ENCODE measurements around the gene SPATS2L.

DNA sequence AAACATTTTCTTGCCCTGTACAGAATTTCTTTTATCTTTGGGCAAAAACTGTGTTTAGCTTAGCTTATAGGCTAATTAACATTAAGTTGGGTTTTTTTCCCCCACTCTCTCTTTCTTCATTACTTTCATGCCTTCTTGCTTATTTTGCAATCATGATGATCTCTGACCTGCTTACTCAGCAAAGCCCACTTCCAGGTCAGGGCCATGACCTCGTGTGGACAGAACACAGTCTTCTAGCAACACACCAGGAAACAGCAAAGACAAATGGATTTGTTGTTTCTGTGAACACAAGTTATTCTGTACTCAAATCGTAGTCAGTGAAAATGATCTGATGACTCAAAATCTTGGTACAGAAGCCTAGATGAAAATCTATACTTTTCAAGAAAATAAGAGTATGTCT, 60.7 kb downstream of the SPATS2L start:
- TF ChIP-seq, protein P1, sequence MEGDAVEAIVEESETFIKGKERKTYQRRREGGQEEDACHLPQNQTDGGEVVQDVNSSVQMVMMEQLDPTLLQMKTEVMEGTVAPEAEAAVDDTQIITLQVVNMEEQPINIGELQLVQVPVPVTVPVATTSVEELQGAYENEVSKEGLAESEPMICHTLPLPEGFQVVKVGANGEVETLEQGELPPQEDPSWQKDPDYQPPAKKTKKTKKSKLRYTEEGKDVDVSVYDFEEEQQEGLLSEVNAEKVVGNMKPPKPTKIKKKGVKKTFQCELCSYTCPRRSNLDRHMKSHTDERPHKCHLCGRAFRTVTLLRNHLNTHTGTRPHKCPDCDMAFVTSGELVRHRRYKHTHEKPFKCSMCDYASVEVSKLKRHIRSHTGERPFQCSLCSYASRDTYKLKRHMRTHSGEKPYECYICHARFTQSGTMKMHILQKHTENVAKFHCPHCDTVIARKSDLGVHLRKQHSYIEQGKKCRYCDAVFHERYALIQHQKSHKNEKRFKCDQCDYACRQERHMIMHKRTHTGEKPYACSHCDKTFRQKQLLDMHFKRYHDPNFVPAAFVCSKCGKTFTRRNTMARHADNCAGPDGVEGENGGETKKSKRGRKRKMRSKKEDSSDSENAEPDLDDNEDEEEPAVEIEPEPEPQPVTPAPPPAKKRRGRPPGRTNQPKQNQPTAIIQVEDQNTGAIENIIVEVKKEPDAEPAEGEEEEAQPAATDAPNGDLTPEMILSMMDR (IDR thresholded peaks at IDR 0.05) = no peak
- no peak for TF ChIP-seq POLR2A (IDR thresholded peaks at IDR 0.05)
